Germinal center (tissue), 1 donor: ENCODE measurements around the gene CHCHD3.
A peak's percentile ranks its signal among the peaks of the same experiment; 100 is the strongest.
"Not testable (repeated sequence)": the region's sequence is repeated elsewhere in the genome, so short reads cannot be mapped to it uniquely, and the experiment has no call there.

Experiments used
- DNase-seq: peaks from one replicate; pipeline ENCODE4 v3.0.0; 2012; ENCODE audit warnings: mixed read lengths, low spot score

Gene CHCHD3

DNA sequence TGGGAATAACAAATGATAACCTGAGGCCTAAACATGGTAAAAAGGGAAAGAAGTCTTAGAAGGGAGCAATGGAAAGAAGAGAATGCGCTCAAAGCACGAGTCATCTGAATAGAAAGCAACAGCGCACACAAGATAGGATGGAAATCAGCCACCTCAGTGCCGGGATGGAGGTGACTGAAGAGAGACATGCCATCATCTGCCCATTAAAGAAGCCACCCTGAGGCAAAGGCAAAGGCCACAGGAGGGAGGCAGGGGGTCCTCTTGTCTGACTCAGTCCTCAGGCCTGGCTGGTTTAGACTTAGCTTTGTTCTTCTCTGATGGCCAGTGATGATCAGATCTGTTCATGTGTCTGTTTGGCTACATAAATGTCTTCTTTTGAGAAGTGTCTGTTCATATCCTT lies 180.6 kb downstream of the CHCHD3 start:
- no peak for DNase-seq

DNA sequence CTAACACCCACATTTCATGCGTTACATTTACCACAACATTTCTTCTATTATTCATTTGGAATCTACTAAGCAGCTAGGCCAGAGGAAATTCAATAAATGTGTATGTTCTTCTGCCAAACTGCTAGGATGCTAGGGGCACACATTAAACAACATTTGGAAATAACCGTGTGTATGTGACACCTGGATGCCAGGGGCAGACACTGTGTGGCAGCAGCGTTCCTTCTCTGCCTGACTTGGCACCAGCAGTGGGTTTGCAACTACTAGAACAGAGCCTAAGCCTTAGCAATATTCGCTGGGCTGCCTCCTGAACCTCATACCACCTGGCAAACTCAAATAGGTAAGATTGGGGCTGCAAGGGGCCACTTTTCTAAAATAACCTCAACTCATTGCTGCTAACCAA lies 182.1 kb downstream of the CHCHD3 start:
- DNase-seq = no peak

DNA sequence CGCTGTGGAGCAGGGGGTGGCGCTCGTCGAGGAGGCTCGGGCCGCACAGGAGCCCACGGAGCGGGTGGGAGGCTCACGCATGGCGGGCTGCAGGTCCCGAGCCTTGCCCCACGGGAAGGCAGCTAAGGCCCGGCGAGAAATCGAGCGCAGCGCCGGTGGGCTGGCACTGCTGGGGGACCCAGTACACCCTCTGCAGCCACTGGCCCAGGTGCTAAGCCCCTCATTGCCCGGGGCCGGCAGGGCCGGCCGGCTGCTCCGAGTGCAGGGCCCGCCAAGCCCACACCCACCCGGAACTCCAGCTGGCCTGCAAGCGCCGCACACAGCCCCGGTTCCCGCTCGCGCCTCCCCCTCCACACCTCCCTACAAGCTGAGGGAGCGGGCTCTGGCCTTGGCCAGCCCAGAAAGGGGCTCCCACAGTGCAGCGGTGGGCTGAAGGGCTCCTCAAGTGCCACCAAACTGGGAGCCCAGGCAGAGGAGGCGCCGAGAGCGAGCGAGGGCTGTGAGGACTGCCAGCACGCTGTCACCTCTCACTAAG lies 183.2 kb downstream of the CHCHD3 start:
- not testable (repeated sequence) for DNase-seq

DNA sequence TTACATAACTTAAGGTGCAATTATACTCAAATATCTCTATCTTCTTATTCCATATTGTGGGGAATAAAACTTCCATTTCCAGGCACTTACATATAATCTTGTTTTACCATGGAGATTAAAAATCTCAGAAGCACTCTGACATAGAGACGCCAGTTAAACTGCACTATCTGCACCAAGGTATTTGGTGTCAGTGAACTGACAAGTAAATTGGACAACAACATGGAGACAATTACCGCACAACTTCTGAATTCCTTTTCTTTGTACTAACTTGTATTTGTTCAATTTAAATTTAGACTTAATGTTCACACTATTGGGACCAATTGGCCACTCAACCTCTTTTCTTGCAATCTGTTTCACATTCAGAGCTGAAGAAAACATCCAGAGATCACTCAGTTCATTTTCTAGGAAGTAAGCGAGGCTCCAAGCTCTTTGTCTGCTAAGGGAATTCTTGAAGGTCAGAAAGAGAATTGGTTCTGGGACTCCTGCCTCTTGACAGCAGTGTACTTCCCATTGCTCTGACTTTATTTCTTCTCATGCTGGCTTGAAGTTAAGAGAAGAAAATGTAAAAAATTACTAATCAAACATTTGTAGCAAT lies 184.7 kb downstream of the CHCHD3 start:
- DNase-seq = no peak

DNA sequence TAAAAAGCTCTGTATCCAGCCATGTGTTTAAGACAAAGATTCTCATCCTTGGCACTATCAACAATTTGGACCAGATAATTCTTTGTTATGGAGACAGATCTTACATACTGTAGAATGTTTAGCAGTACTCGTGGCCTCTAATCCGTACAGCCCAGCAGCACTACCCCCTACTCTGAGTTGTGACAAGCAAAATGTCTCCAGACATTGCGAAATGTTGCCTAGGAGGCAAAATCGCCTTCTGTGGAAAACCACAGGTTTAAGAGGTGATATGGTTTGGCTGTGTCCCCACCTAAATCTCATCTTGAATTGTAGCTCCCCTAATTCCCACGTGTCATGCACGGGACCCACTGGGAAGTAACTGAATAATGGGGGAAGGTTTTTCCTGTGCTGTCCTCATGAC lies 186.7 kb downstream of the CHCHD3 start:
- DNase-seq = no peak

DNA sequence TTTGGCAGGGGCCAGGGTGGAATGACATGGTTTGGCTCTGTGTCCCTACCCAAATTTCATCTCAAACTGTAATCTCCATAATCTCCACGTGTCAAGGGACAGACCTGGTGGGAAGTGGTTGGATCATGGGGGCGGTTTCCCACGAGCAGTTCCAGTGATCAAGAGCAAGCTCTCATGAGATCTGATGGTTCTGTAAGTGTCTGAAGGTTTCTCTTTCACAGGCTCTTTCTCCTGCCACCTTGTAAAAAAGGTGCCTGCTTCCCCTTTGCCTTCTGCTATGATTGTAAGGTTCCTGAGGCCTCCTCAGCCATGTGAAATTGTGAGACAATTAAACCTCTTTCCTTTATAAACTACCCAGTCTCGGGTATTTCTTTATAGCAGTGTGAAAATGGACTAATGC lies 188.3 kb downstream of the CHCHD3 start:
- no peak for DNase-seq

DNA sequence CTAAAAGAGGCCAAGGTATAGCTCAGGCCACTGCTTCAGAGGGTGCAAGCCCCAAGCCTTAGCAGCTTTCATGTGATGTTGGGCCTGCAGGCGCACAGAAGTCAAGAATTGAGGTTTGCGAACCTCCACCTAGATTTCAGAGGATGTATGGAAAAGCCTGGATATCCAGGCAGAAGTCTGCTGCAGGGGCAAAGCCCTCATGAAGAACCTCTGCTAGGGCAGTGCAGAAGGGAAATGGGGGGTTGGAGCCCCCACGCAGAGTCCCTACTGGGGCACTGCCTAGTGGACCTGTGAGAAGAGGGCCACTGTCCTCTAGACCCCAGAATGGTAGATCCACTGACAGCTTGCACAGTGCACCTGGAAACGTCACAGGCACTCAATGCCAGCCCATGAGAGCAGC lies 189.1 kb downstream of the CHCHD3 start:
- not testable (repeated sequence) for DNase-seq

DNA sequence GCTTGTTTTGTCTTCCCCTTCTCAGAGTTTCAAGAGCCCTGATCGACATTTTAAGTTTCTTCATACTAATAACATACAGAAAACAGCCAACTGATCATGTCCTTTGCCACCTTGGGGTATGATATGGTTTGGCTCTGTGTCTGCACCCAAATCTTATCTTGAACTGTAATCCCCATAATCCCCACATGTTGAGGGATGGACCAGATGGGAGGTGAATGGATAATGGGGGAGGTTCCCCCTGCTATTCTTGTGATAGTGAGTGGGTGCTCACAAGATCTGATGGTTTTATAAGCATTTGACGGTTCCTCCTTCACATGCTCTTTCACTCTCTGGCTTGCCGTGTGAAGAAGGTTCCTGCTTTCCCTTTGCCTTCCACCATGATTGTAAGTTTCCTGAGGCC lies 190.3 kb downstream of the CHCHD3 start:
- no peak for DNase-seq

DNA sequence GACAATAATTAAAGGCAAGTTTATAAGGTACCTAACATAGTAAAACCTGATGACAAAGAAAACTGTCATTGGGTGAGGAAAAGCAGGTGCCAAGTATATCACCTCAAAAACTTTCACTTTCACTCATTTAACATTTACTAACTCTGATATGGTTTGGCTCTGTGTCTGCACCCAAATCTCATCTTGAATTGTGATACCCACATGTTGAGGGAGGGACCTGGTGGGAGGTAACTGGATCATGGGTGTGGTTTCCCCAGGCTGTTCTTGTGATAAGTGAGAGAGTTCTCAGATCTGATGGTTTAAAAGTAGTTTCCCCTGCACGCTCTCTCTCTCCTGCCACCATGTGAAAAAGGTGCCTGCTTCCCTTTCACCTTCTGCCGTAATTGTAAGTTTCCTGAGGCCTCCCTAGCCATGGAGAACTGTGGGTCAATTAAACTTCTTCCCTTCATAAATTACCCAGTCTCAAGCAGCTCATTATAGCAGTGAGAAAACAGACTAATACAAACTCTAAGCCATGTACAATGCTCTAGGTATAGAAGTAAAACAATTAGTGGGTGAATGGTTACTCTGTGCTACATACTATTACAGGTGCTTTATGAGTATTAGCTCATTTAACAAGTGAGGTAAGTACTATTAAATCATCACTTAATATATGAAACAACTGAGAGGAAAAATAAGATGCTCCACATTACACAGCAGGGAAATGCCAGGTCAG lies 199.0 kb downstream of the CHCHD3 start:
- no peak for DNase-seq

DNA sequence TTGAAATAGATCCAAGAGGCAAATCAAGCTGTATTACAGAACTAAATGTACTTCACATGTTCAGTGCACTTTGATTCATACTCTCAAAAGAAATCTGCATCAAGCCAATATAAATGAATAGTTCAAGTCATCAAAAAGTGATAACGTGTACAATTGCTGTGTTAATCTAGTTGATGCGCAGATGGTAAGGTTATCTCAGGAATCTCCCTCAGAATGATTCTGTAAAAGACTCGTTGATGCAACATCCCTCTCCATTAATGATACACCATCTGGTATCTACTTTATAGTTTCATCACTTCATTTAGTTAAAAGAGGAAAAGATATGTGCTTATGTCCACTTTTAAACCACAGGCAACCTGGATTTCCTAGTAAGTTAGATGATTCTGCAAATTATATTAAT lies 200.6 kb downstream of the CHCHD3 start:
- DNase-seq = no peak

DNA sequence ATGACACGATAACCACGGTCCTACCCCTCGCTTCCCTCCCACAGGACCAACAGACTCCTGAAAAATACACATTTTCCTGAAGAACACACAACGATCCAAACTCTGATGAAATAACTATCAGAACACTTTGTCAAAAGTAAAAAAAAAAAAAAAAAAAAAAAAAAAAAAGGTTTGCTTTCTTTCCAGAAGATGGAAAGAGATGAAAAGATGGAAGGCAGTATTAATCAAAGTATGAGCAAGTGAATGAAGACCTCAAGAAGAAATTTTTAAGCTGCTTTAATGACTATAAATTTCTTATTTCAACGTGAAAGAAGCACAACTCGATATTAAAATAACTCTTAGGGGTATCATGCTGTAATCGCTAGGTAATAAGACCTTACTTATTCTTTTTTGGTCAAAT lies 202.3 kb downstream of the CHCHD3 start:
- DNase-seq = no peak

DNA sequence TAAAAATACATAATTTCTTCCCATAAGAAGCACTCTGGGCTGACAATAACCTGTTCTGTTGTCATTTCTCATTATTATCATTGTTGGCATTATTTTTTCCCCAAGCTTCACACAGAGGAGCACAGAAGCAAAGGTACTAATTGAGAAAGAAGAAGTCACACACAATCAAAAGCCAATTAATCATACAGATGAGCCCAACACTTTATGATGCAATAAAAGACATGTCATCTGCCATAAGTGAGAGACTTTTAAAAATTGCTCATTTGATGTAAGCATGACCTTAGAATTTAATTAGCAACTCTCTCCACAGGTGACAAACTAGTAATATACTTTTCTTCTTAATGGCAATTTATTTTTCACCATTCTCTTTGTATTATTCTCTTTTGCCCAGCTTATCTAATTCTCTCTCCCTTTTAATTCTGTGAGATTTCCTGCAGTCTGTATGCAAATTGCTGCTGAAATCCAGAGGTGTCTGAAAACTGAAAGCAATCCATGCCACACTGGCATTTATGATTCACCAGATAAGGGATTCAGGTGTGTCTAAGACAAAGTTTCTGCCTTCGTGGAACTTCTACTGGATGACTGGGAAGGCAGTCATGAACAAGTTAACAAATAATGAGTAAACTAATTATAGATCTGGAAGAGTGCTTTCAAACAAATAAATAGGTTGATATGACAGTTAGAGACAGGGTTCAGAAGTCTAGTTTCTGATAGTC lies 203.5 kb downstream of the CHCHD3 start:
- no peak for DNase-seq

DNA sequence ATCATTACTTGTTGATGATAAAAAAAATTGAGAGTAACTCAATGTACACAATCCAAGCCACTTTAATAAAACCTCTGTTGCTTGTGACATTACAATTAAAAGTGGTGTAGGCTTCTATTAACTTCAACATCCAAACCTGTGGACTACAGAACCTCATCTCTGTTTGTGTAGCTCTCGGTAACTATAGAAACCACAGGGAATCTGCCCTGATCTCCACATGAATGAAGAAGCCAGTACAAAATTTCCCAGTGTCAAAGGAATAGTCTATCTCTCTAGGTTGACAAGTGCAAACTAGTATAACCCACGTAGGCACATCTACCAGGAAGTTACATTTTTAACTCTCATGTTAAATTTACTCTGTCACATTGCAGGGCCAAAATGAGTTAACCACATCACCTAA lies 204.3 kb downstream of the CHCHD3 start:
- DNase-seq = no peak

DNA sequence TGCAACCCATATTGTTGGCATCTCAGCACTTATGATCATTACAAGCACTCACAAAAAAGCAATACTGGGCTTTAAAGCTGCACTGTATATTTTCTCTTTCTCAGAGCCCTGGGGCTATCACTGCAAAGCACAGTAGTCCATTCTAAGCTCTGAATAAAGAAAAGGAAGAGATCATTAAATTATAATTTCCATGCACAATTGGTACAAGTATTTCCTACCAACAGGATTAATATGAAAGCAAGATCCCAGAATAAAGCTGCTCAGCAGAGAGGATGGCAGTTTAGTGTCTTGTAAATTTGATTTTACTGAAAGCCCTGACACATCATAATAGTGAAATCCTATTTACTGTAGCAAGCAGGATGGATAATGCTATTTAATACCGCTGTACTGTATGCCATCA lies 205.3 kb downstream of the CHCHD3 start:
- no peak for DNase-seq

DNA sequence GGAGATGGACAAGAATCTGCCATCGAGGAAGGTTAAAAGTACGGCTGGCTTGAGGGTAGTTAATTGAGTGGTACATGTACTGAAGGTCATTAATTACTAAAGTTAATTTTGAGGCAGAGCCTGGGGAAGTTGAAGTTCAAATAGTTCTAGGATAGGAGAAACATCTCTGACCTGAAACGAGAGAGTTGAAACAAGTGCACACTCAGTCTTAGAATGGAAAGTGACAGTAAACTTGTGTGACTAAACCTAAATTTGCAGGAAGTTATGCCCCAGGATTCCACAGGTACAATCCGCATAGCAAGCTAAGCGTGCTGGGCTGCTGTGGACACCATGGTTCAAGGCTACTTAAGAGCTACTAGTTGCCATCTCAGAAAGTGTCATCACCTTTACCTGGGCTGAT lies 209.9 kb downstream of the CHCHD3 start:
- no peak for DNase-seq

DNA sequence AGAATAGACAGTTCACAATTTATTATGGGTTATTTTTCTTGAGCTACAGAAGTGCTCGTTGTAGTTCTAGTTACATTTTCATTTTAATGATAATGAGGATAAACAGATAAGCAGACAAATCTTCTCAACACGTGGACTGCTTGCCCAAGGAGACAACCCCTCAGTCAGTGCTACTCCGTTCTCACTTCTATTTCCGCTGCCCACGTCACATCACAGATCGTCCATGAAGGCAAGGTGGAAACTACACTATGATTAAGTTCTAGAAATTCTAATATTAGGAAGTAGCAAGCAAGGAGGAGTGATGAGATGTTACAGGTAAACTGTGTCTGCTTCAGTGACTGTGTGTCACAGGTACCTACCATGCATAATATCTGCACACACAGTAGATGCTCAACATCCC lies 210.5 kb downstream of the CHCHD3 start:
- DNase-seq = no peak

DNA sequence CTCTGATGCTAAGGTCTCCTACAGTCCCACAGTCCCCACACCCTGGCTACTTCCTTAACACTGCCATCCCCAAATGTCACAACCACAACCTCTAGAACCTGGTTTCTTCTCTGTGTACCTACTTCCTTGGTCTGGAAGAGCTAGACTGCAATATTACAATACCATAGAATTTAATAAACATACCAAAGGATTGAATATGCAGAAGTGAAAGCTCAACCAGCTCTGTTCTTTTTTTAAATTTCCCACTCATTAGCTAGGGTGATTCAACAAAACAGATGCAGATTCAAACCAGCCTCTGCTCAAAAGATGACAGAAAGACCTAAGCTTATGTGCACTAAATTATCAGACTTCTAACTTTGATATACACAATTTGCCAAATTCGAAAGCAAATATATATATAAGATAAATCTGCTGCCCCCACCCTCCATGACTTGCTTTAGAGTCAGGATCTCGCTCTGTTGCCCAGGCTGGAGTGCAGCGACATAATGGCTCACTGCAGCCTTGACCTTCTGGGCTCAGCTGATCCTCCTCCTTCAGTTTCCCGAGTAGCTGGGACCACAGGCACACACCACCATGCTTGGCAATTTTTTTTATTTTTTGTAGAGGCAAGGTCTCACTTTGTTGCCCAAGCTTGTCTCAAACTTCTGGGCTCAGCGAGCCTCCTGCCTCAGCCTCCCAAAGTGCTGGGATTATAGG lies 212.6 kb downstream of the CHCHD3 start:
- peak; percentile 24 for DNase-seq

DNA sequence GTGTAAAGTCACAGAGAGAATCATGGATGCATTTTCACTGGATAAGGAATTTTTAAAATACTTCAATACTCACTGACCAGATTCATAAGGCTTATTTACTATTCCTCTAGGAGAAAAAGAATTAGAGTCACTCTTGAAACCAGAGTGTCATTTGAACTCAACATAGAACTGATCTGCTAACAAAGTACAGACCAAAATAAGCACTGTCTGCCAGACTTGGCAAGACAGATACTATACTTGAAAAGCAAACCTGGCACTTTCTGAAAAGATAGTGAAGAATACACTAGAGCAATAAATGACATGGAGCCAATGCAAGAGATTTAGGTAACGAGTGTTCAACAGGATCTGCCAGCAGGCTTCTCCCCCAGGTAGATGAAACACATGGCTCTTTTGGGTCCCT lies 215.3 kb downstream of the CHCHD3 start:
- DNase-seq = no peak

DNA sequence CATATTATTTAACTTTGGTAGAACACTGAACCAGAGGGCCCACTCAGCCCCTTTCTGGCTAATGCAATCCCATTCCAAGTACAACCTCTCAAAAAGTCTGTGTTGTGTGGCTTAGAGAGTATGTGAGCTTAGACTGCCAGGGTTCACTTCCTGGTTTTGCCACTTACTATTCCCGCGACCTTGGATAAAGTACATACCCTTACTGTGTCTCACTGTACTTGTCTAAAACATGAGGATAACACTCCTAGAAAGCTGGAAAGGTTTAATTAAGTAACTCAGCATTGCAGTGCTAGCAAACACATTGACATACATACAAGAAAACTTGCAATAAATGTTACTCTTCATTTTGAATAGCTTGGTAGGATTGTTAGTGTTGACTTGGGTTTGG lies 215.8 kb downstream of the CHCHD3 start:
- no peak for DNase-seq

DNA sequence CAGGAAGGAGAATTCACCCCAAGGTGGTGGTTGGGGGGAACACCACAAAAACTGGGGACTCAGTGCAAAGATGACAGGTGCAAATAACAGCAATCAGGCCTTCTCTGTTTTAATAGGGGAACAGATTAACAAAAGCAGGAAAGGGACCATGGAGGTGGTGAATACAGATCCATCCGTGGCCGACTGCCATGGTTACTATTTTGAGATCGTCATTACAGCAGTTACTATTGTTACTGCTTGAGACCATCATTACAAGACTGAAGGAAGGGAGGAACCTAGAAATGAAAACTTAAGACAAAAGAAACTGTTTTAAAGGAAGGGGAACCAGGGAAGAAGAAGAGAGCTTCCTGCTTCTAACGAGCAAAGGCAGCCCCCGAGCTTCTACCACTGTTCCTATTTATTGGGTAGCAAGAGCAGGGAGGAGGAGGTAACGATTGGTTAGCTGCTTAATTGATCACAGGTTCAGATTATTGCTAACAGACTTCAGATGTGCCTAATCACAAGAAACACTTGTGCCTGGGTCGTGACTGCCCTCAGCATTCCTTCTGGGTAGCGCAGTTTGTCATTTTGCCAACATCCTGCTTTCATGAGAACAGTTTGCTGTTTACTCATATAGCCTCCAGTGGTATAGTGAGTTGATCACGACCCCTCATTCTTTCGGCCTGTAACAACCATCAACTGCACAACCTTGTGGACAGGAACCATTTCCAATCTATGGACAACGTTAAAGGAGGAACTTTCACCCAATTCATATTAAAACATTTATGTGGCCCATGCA lies 216.3 kb downstream of the CHCHD3 start:
- DNase-seq = no peak

DNA sequence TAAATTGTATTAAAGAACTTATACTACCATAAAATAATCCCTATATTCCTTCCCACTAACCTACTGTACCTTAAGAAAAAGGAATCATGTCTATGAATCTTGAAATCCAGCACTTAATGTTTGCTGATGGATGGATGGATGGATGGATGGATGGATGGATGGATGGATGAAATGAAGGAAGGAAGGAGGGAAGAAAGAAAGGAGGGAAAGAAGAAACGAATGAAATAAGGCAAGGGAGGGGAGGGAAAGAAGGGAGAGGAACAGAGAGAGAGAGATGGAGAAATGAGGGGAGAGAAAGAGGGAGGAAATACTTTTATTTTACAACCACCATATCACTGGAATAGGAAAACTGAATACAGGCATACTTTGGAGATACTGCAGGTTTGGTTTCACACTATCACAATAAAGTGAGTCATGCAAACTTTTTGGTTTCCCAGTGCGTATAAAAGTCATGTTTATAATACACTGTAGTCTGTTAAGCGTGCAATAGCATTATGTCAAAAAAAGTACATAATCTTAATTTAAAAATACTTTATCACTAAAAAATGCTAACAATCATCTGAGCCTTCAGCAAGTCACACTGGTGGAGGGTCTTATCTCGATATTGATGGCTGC lies 219.8 kb downstream of the CHCHD3 start:
- DNase-seq = no peak
